ENCODE data around the gene PRDM13.

Gene PRDM13

DNA sequence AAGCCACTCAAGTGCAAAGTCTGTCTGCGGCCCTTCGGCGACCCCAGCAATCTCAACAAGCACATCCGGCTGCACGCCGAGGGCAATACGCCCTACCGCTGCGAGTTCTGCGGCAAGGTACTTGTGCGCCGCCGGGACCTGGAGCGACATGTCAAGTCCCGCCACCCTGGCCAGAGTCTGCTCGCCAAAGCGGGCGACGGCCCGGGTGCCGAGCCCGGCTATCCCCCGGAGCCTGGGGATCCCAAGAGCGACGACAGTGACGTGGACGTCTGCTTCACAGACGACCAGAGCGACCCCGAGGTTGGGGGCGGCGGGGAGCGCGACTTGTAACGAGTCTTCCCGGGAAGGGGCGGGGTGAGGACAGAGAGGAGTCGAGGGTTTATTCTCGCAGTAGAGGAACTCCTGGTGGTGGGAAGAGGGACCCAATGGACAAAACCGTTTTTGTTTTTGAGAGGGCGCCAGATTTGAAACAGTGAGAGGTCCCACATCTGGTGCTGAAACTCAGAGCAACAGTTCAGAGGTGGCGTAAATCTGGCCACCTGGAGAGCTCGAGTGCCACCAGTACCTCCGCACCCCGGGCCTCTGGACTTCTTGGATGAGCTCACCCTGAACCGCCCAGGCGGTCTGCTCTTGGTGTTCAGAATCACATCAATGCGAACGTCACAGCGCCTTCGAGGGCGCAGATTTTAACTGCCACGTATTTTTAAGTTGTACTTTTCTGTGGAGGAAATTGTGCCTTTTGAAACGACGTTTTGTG lies 8.0 kb downstream of the PRDM13 start:
- ATAC-seq: peak; percentile 6; the same call in 1 of the 3 replicates
- TF ChIP-seq, protein P1, sequence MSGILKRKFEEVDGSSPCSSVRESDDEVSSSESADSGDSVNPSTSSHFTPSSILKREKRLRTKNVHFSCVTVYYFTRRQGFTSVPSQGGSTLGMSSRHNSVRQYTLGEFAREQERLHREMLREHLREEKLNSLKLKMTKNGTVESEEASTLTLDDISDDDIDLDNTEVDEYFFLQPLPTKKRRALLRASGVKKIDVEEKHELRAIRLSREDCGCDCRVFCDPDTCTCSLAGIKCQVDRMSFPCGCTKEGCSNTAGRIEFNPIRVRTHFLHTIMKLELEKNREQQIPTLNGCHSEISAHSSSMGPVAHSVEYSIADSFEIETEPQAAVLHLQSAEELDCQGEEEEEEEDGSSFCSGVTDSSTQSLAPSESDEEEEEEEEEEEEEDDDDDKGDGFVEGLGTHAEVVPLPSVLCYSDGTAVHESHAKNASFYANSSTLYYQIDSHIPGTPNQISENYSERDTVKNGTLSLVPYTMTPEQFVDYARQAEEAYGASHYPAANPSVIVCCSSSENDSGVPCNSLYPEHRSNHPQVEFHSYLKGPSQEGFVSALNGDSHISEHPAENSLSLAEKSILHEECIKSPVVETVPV (CRISPR knock-in tag; IDR thresholded peaks at IDR 0.05): no peak
- TF ChIP-seq, protein P2, sequence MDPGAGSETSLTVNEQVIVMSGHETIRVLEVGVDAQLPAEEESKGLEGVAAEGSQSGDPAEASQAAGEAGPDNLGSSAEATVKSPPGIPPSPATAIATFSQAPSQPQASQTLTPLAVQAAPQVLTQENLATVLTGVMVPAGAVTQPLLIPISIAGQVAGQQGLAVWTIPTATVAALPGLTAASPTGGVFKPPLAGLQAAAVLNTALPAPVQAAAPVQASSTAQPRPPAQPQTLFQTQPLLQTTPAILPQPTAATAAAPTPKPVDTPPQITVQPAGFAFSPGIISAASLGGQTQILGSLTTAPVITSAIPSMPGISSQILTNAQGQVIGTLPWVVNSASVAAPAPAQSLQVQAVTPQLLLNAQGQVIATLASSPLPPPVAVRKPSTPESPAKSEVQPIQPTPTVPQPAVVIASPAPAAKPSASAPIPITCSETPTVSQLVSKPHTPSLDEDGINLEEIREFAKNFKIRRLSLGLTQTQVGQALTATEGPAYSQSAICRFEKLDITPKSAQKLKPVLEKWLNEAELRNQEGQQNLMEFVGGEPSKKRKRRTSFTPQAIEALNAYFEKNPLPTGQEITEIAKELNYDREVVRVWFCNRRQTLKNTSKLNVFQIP (CRISPR knock-in tag; IDR thresholded peaks at IDR 0.05; ENCODE audit: borderline replicate concordance, low read depth): no peak
- TF ChIP-seq, protein P3, sequence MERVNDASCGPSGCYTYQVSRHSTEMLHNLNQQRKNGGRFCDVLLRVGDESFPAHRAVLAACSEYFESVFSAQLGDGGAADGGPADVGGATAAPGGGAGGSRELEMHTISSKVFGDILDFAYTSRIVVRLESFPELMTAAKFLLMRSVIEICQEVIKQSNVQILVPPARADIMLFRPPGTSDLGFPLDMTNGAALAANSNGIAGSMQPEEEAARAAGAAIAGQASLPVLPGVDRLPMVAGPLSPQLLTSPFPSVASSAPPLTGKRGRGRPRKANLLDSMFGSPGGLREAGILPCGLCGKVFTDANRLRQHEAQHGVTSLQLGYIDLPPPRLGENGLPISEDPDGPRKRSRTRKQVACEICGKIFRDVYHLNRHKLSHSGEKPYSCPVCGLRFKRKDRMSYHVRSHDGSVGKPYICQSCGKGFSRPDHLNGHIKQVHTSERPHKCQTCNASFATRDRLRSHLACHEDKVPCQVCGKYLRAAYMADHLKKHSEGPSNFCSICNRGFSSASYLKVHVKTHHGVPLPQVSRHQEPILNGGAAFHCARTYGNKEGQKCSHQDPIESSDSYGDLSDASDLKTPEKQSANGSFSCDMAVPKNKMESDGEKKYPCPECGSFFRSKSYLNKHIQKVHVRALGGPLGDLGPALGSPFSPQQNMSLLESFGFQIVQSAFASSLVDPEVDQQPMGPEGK (CRISPR knock-in tag; IDR thresholded peaks at IDR 0.05; ENCODE audit: borderline replicate concordance): no peak
- TF ChIP-seq, protein P4, sequence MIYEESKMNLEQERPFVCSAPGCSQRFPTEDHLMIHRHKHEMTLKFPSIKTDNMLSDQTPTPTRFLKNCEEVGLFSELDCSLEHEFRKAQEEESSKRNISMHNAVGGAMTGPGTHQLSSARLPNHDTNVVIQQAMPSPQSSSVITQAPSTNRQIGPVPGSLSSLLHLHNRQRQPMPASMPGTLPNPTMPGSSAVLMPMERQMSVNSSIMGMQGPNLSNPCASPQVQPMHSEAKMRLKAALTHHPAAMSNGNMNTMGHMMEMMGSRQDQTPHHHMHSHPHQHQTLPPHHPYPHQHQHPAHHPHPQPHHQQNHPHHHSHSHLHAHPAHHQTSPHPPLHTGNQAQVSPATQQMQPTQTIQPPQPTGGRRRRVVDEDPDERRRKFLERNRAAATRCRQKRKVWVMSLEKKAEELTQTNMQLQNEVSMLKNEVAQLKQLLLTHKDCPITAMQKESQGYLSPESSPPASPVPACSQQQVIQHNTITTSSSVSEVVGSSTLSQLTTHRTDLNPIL (CRISPR knock-in tag; IDR thresholded peaks at IDR 0.05; ENCODE audit: low read depth): no peak
- TF ChIP-seq ZNF8 (CRISPR knock-in tag; IDR thresholded peaks at IDR 0.05): no peak
- no peak for TF ChIP-seq PPARA (CRISPR knock-in tag; IDR thresholded peaks at IDR 0.05; ENCODE audit: borderline replicate concordance)
- TF ChIP-seq SNAI2 (CRISPR knock-in tag; IDR thresholded peaks at IDR 0.05): no peak
- TF ChIP-seq ZFP30 (CRISPR knock-in tag; IDR thresholded peaks at IDR 0.05): no peak
- no peak for TF ChIP-seq ZFP3 (CRISPR knock-in tag; IDR thresholded peaks at IDR 0.05)
- no peak for TF ChIP-seq RARB (CRISPR knock-in tag; IDR thresholded peaks at IDR 0.05)
- TF ChIP-seq ZNF70 (CRISPR knock-in tag; IDR thresholded peaks at IDR 0.05): no peak
- no peak for TF ChIP-seq ESRRG (CRISPR knock-in tag; IDR thresholded peaks at IDR 0.05)
- no peak for TF ChIP-seq OSR1 (CRISPR knock-in tag; IDR thresholded peaks at IDR 0.05)
- TF ChIP-seq, protein P5, sequence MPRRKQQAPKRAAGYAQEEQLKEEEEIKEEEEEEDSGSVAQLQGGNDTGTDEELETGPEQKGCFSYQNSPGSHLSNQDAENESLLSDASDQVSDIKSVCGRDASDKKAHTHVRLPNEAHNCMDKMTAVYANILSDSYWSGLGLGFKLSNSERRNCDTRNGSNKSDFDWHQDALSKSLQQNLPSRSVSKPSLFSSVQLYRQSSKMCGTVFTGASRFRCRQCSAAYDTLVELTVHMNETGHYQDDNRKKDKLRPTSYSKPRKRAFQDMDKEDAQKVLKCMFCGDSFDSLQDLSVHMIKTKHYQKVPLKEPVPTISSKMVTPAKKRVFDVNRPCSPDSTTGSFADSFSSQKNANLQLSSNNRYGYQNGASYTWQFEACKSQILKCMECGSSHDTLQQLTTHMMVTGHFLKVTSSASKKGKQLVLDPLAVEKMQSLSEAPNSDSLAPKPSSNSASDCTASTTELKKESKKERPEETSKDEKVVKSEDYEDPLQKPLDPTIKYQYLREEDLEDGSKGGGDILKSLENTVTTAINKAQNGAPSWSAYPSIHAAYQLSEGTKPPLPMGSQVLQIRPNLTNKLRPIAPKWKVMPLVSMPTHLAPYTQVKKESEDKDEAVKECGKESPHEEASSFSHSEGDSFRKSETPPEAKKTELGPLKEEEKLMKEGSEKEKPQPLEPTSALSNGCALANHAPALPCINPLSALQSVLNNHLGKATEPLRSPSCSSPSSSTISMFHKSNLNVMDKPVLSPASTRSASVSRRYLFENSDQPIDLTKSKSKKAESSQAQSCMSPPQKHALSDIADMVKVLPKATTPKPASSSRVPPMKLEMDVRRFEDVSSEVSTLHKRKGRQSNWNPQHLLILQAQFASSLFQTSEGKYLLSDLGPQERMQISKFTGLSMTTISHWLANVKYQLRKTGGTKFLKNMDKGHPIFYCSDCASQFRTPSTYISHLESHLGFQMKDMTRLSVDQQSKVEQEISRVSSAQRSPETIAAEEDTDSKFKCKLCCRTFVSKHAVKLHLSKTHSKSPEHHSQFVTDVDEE (CRISPR knock-in tag; IDR thresholded peaks at IDR 0.05): no peak
- no peak for TF ChIP-seq BACH2 (CRISPR knock-in tag; IDR thresholded peaks at IDR 0.05; ENCODE audit: borderline replicate concordance)

DNA sequence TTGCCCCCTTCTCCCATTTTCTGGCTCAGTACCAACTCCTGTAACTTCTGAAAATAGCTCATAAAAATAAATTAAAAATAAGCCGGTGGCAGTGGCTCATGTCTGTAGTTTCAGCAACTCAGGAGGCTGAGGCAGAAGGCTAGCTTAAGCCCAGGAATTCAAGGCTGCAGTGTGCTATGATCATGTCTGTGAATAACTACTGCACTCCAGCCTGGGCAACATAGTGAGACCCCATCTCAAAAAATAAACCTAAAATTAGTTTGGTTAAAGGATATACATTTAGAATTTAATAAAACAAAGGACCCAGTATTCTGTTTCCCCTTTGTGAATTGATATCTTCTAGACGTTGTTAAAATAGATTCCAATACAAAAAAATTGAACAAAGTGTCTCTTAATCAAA lies 10.5 kb downstream of the PRDM13 start:
- TF ChIP-seq, protein P4 (CRISPR knock-in tag; IDR thresholded peaks at IDR 0.05; ENCODE audit: low read depth): no peak
- TF ChIP-seq, protein P3 (CRISPR knock-in tag; IDR thresholded peaks at IDR 0.05; ENCODE audit: borderline replicate concordance): no peak

More for the DNA sequence above, 10.5 kb downstream of the PRDM13 start:
- ATAC-seq: no peak

Data from SK-N-SH treated with all-trans-retinoic acid at 6 μM for 48 hours (cell line).